ENCODE measurements around the gene UPB1. TPM values are rescaled to one million over a fixed set of nuclear protein-coding genes. Genes with fewer than 3 reads are reported as not detected.
"Not testable (repeated sequence)": the region's sequence is repeated elsewhere in the genome, so short reads cannot be mapped to it uniquely, and the experiment has no call there.

The UPB1 gene
- polyA plus RNA-seq, 3 donors = 0.16 to 0.27 (median 0.22) TPM

DNA sequence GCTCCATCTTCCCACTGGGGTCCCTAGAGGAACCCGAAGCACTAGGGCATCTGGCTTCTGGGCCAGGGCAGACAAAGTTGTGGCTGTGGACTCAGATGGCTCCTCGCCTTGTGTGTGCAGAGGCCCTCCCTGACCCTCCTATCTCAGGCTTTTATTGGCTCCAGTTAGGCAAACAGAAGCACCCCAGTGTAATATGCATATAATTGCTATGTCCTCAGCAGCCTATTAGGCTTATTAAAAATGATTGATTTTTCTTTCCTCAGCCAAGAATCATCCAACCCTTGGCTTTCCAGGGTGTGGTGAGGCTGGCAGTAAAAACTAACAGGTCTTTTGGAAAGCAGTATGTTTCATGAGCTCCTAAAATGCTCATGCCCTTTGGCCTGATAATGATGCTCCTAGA is 22.3 kb downstream of the UPB1 start:
- WGBS, 3 donors = 77 to 96% (median 91%) methylated on average over 2 of the region's 2 CpGs
- no peak overlapping the region for H3K27ac ChIP-seq (ENCODE audit: low read depth, low read length)

DNA sequence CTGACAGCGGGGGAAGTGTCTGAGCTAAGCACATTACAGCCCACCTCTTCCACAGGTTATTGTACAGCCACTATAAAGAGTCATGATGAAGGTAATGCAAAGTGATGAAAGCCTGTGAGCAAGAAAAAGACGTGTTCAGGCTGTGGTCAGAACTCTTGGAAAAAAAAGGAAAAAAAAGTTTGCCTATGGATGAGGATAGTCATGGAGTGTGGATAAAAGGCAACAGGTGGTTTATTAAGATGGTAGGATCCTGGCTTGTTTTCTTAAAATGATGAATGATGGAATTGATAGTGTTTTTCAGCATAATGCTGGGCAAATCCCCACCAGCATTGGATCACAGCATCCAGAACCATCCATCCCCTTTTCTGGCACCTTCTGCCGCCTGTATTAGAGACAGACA is 23.1 kb downstream of the UPB1 start:
- WGBS, 3 donors = 77 to 94% (median 86%) methylated on average over 3 of the region's 3 CpGs
- no peak overlapping the region for H3K27ac ChIP-seq (ENCODE audit: low read depth, low read length)

DNA sequence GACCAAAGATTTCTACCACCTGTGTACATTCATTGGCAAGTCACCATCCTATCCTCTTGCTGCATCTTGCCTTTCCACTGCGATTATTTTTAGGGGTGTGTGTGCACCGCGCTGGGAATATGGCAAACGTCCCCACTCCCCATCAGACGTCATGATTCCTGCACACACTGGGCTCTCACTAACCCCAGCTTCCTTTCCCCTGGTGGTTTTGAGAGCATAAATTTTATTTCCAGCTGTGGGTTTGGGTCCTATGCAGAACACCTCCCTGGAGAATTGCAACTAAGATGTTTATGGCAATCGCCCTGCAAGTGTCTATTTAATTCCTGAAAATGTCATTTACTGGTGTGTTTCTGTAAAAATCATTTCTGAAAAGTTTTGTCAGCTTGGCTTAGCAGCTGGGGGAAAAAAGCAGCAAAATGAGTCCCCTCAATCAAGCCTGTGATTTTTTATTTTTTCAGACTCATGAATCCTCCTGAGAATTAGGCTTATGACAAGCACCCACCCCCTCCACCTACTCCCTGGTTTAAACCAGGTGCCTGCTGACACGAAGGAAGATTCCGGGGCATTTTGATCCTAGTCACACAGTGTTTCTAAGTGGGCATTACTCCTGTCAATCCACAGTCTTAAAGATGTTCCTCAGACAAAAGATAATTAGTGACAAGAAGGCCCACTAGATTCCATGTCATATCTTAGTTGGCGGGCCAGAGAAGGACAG is 23.8 kb downstream of the UPB1 start:
- 52 to 80% (median 53%) methylated on average over 9 of the region's 9 CpGs for WGBS, 3 donors
- H3K27ac ChIP-seq (ENCODE audit: low read depth, low read length) = no peak overlapping the region

DNA sequence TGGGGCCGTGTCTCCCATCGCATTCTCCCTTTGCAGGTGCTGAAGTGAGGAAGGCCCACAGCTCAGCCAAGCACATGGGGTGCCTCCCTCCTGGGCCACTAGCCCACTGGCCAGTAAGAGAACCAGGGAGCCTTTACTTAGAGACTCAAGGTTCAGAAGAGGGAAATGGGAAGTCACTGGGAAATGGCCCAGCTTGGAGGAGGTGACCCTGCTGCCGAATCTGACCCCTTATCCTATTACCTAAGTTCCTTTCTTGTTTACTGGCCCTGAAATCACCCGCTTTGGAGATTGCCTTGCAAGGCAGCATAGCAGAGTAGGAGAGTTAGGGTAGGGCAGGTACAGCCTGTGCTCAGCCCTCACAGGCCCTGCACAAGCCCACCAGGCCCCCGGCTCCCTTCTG is 24.4 kb downstream of the UPB1 start:
- WGBS, 3 donors = 72 to 90% (median 73%) methylated on average over 5 of the region's 5 CpGs
- no peak overlapping the region for H3K27ac ChIP-seq (ENCODE audit: low read depth, low read length)

DNA sequence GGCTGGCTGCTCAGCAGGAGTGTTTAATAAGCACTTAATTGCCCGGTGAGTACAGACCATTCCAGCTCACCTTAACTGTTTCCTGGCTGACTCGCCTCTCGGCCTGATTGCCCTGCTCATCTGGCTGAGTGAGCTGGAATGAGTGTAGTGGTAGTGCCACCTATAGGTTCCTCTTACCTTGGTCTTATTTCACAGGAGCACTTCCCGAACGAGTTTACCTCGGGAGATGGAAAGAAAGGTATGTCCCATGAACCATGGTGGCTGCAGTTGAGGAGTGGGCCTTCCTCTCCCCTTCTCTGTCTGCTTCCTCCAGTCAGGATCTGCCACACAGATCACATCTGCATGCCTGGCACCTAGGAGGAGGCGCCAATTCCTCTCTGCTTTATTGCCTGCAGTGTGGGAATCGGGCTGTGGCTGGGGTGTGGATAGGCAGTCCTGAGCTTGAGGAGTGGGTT is 26.7 kb downstream of the UPB1 start:
- no peak overlapping the region for H3K27ac ChIP-seq (ENCODE audit: low read depth, low read length)
- 25 to 36% (median 30%) methylated on average over 8 of the region's 8 CpGs for WGBS, 3 donors

DNA sequence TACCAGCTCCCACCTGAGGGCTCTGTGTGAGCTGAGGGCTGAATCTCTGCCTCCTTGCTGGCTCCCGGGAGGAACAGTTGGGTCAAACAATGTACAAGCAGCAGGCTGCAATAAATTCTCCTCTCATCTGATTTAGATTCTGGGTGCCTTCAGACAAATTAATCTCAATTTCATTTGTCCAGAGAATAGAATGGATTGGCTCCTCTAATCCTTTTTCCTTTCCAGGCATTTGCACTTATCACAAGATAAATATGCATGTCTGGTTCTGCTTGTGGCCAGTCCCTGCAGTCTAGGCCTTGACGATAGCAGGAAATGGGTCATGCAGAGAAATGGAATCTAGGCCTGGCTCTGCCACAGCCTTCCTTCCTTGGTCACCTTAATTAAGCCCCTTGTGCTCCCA is 28.7 kb downstream of the UPB1 start:
- 38 to 75% (median 62%) methylated on average over 2 of the region's 2 CpGs for WGBS, 3 donors
- no peak overlapping the region for H3K27ac ChIP-seq (ENCODE audit: low read depth, low read length)

DNA sequence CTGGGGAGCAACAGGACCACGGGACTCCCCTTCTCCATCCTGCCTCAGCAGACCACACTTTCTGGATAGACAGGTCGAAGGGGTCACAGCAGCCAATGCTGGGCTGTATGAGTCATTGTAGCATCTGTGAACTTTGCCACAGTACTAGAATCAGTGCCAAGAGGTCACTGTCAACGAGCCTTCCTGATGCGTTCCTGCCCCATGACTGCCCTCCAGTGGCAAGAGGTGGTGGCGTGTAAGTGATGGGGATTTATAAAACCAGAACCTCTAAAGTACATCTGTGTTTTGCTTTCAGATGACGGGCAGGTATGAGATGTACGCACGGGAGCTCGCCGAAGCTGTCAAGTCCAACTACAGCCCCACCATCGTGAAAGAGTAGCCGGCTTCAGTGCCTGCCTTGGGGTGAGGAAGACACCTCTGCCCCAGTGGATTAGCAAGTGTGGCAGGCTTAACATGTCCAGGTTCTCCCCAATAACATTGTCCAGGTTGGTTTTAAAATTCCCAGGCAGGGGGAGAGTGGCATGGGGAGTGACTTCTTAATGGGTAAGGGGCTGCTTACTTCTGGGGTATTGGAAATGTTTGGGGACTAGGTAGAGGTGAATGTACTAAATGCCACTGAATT is 30.4 kb downstream of the UPB1 start:
- 7 to 11% (median 9%) methylated on average over 12 of the region's 12 CpGs for WGBS, 3 donors
- H3K27ac ChIP-seq (ENCODE audit: low read depth, low read length) = no peak overlapping the region

DNA sequence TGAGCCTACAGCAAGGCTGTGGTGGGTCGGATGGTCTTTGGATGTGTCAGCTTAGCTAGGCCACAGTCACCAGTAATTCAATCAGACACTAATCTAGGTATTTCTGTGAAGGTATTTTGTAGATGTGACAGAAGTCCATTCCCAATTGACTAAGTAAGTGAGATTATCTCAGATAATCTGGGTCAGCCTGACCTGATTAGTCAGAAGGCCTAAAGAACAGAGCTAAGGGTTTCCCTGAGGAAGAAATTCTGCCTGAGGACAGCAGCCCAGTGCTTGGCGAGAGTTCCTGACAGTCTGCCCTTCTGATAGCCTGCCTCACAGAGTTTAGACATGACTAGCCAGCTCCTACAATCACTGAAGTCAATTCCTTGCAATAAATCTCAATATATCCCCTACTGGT is 31.1 kb downstream of the UPB1 start:
- no peak overlapping the region for H3K27ac ChIP-seq (ENCODE audit: low read depth, low read length)
- 73 to 89% (median 81%) methylated on average over 2 of the region's 2 CpGs for WGBS, 3 donors

DNA sequence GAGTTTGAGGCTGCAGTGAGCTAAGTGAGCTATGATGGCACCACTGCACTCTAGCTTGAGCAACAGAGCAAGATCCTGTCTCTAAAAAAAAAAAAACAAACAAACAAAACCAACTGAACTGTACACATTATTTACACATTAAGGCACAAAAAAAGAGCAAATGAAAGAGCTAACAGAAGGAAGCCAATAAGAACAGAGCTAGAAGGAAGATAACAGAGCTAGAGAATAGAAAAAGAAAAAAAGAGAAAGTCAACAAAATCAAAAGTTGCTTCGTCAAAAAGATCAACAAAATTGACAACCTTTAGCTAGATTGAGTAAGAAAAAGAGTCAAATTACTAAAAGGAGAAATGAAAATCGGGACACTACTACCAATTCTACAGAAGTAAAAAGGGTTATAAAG is 34.8 kb downstream of the UPB1 start:
- 57 to 84% (median 75%) methylated on average over 2 of the region's 2 CpGs for WGBS, 3 donors
- H3K27ac ChIP-seq (ENCODE audit: low read depth, low read length) = no peak overlapping the region

DNA sequence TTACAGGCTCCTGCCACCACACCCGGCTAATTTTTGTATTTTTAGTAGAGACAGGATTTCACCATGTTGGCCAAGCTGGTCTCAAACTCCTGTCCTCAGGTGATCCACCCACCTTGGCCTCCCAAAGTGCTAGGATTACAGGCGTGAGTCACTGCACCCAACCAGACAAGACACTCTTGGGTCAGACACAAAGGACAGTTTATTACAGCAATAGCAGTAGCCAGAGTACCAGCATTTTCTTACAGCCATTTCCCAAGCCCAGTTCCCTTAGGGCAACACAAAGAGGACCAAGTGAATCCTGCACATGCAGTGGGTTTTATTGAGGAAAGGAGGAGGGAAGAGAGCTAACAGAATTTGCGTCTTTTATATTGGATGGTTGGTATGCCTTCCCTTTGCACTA is 35.8 kb downstream of the UPB1 start:
- WGBS, 3 donors = 80 to 89% (median 89%) methylated on average over 3 of the region's 3 CpGs
- not testable (repeated sequence) for H3K27ac ChIP-seq (ENCODE audit: low read depth, low read length)

DNA sequence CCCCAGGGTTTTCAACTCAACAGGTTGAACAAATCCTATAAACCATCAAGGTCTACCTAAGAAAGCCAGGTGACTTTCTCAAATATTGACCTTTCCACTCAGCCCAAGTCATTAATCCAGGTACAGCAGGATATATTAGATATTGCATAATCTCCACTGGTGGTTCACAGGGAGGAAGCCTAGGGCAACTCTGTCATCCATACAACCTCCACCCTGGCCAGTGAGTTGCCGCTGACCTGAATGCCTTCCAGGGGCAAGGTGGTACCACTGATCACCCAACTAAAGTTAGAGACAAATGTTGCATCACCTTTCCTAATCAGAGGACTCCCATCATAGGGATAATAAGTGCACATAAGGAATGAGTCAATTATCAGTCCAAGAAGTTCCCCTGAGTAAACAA is 36.9 kb downstream of the UPB1 start:
- WGBS, 3 donors = 32 to 90% (median 88%) methylated on average over 1 of the region's 1 CpG
- H3K27ac ChIP-seq (ENCODE audit: low read depth, low read length) = no peak overlapping the region

DNA sequence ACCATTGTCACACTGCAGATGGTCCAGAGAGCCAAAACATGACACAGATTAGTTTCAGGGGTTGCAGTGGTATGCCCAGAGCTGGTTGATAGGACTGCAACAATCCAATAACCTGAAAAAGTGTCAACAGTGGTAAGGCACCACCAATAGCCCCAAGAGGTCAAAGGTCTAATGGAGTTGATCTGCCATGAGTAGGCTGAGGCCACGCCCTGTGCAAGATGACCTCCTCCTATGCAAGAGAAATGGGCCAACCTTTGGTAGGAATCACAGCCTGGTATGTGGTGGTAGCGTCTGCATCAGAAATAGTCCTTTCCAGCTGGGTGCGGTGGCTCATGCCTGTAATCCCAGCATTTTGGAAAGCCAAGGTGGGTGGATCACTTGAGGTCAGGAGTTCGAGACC is 40.2 kb downstream of the UPB1 start:
- no peak overlapping the region for H3K27ac ChIP-seq (ENCODE audit: low read depth, low read length)
- 93 to 99% (median 98%) methylated on average over 4 of the region's 4 CpGs for WGBS, 3 donors

DNA sequence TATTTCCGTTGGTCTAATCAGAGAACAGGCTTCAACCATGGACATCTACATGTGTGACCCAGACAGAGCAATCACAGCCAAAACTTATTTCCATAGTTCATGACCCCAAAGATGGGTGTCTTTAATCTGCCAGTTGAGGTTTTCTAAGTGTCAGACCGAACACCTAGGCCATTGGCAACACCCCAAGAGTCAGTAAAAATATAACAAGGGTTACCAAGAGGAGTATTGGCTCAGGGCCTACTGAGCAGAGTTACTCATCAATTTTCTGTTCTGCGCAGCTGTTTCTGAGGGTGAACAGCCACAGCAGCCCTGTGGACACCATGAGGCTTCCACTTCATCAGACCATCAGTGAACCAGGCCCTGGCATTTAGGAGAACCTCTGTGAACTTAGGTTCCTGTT is 41.0 kb downstream of the UPB1 start:
- H3K27ac ChIP-seq (ENCODE audit: low read depth, low read length) = no peak overlapping the region
- WGBS, 3 donors = 65 to 92% (median 85%) methylated on average over 3 of the region's 3 CpGs

DNA sequence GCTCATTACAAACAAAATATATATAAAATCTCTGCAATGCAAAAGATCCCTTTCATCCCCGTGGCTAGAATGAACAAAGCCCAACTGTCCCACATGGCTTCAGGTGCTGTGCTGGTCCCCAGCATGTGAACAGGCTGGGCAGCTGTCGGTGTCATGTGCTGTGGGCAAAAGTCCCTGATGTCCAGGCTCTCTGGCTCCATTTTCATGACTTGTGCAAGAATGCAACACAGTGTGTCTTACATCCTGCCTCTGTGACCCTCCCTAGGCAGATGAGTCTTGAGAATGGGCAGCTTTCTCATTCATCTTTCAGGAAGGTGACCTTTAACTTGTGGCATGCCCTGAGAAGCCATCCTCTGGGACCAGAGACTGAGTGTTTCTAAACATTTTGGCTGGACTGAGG is 45.3 kb downstream of the UPB1 start:
- no peak overlapping the region for H3K27ac ChIP-seq (ENCODE audit: low read depth, low read length)
- WGBS, 3 donors = 79 to 94% (median 90%) methylated on average over 2 of the region's 2 CpGs

DNA sequence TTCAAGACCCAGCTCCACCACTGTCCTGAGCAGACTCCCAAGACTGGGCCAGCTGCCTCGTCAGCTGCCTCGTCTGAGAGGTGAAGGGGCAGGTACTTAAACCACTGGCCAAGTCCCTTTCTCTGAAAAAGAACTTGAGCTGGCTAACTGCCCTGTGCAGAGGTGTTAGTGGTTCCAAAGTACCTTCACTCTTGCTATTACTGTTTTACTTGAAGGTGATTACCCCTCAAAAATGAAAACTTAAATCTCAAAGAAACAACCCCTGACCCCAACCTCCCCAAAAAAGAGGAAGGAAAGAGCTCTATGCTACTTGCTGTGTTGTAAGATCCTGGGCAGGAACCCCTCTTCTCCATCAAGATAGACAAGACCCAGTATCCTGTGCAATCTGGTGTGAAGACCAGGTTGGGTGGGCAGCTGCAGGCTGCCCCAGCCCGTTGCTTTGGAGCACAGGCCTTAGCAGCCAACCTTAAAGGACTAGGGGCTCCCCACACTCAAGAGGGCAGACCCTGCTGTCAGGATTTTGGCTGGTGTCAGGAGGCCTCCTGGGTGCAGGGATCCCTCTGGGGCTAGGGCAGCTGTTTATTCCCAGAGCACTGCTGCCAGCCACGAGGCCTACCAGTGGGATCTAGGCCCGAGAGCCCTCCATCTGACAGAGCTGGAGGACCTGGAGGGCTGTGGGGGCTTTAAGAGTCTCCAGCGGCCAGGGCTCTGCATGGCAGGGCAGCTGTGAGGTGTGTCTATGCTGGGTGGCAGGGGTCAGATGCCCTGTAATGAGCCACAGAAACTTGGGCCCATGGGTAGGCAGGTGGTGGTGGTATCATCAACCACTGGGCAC is 46.8 kb downstream of the UPB1 start:
- H3K27ac ChIP-seq (ENCODE audit: low read depth, low read length) = no peak overlapping the region
- WGBS, 3 donors = 59 to 74% (median 68%) methylated on average over 6 of the region's 6 CpGs

DNA sequence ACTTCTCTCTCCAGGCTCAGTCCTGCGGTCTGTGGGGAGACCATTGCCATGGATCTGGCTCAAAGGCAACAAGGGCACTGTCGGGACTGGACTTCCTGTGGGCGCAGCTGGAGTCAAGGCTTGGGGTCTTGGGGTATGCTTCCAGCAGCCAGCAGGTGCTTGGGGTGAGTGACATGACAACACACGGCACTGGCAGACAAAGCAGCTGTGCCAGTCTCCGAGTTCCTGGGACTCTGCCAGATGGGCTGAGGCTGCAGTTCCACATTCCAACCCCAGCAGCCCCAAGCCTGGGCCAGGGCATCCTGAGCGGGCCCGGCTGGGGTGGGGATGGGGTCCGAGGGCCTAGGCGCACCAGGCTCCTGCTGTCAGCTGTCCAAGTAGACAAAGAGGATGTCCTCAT is 47.5 kb downstream of the UPB1 start:
- no peak overlapping the region for H3K27ac ChIP-seq (ENCODE audit: low read depth, low read length)
- WGBS, 3 donors = 47 to 74% (median 60%) methylated on average over 9 of the region's 9 CpGs

DNA sequence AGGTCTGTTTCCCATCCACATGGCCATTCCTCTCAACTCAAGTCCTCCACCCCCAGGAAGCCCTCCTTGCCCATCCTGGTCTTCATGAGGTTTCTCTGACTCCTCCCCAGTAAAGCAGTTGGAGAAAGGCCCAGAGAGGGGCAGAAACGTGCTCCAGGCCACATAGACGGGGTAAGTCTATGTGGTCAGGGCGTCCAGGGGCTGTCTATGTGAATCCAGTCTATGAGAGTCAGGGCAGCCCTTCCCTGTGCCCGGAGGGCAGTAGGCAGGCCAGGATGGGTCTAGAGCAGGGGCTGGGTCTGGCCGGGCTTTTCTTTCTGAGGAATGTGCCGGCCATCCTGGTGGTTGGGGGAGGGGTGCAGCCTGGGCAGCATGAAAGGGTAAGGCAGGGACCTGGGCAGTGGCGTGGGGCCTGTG is 48.1 kb downstream of the UPB1 start:
- WGBS, 3 donors = 74 to 85% (median 77%) methylated on average over 7 of the region's 7 CpGs

DNA sequence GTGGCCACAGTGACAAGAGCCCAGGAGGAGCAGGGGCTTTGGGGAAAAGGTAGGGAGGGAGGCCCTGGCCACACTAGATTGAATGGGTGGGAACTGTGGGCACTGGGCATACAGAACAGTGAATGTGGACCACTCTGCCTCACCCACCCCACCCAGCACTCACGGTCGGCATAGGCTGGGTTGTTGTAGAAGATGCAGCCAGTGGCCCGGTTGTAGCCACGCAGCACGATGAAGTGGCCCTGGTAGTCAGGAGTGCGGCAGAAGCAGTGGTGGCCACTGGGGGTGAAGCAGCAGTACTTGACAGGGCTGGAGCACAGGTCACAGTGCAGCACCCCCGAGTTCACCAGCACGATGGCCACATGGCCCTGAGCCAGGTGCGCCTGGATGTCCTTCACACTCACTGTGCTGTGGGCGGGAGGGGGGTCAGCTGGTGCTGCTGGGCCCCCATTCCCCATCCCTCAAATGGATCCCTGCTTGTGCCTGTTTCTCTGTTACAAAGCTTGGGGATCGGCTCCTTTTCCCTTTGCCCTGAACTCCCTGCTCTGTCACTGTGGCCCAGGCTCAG is 48.6 kb downstream of the UPB1 start:
- 84 to 92% (median 92%) methylated on average over 11 of the region's 11 CpGs for WGBS, 3 donors
- H3K27ac ChIP-seq (ENCODE audit: low read depth, low read length) = no peak overlapping the region

More for the DNA sequence above, 48.1 kb downstream of the UPB1 start:
- no peak overlapping the region for H3K27ac ChIP-seq (ENCODE audit: low read depth, low read length)

DNA sequence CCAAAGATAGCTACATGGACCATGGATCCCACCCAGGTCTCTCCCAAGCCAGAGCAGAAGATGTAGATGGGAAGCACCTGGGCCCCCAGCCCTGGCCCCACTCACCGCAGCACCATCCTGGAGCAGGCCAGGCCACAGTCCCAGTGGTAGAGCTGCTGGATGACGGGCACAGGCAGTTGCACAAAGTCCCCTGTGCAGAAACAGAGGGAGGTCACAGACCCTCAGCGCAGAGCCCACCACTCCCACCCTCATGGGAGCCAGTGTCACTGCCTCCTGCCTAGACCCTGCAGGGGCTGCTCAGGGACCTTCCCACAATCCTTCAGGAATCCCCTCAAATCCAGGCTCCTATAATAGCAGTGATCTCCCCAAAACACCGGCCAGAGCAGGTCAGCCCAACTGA is 53.7 kb downstream of the UPB1 start:
- no peak overlapping the region for H3K27ac ChIP-seq (ENCODE audit: low read depth, low read length)
- WGBS, 3 donors = 94 to 98% (median 95%) methylated on average over 4 of the region's 4 CpGs

All from adipose tissue (tissue), 3 donors.